Measurements from ENCODE around the gene RBM20.
"Not testable (repeated sequence)": the region's sequence is repeated elsewhere in the genome, so short reads cannot be mapped to it uniquely, and the experiment has no call there.

Gene RBM20

GRCh38 chr10:110625356-110625894 is 18.7 kb upstream of the RBM20 start:
- FAIRE-seq (no peak), DNase-seq (ENCODE audit: low spot score) (no peak)

DNA sequence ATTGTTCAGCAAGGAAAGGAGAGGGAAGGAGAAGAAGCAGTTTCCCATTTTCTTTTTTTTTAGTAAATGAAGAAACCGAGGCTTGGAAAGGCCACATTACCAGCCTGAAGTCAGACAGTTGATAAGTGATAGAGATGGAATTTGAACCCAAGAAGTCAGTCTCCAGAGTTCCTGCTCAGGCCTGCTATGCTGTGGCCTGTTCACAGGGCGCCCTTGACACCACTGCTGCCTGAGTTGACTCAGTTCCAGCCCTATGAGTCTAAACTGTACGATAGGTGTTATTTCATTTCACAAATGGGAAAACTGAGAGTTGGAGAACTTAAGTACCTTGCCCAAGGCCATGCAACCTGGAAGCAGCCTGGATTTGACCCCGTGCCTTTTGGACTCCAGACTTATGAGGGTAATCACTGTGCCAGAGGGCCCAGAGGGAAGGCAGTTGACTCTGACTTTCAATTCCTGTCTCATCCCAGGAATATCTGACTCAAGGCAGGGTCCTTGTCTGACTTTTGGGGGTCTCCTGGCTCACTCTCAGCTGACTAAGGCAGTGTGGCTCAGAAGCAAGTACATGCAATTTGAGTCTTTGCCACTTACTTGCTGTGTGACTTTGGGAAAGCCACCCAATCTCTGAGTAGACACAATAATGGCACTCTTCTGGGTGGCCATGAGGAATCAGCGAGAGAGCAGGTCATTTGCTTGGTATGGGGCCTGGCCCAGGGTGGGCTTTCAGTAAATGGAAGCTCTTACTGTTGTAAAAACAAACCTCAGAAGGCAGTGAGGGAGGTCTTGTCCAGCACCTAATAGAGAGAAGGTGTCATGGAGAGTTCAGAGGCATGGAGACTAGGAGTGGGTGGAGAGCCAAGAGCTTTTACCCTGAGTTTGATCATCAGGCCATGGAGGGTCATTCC is 17.9 kb upstream of the RBM20 start:
- no peak for FAIRE-seq
- no peak for DNase-seq (ENCODE audit: low spot score)

DNA sequence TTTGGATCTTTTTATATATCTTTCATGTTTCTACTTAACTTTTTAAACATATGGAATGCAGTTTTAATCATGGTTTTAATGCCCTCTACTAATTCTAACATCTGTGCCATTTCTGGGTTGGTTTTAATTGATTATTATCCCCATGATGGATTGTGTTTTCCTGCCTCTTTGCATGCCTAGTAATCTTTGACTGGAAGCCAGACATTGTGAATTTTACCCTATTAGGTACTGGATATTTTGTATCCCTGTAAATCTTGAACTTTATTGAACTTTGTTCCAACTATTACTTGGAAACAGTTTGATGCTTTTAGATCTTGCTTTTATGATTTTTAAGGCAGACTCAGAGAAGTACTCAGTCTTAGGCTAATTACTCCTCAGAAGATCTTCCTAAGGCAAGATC is 16.0 kb upstream of the RBM20 start:
- DNase-seq (ENCODE audit: low spot score) (no peak), FAIRE-seq (no peak)

DNA sequence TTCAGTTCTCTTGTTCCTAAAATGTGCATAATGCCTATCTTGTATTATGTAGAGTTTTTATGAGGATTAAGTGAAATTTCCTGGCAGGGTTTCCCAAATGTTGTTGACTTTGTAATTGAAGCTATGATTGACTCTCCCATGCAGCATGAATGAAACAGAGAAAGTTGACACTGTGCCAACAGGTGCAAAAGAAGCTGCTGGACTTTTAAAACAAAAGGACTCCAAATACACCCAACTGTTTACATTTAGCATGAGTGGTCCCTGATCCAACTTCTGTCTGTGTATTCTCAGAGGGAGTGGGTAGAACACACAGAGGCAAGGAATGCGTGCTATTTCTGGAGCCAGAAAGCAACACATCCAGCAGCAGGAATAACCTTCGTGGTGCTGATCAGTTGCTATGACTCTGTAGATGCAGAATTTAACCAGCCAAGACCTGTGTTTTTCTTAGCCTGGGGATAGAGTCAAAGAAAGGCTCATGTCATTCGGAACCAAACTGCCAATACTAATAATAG is 14.4 kb upstream of the RBM20 start:
- FAIRE-seq (no peak), DNase-seq (ENCODE audit: low spot score) (no peak)

GRCh38 chr10:110631934-110632333 is 12.2 kb upstream of the RBM20 start:
- FAIRE-seq (no peak), DNase-seq (ENCODE audit: low spot score) (no peak)

GRCh38 chr10:110632591-110633215 is 11.4 kb upstream of the RBM20 start:
- FAIRE-seq (no peak), DNase-seq (ENCODE audit: low spot score) (no peak)

GRCh38 chr10:110634527-110635209 is 9.5 kb upstream of the RBM20 start:
- FAIRE-seq = no peak

GRCh38 chr10:110636572-110636931 is 7.6 kb upstream of the RBM20 start:
- DNase-seq (ENCODE audit: low spot score) (no peak), FAIRE-seq (no peak)

More at GRCh38 chr10:110634527-110635209, 9.5 kb upstream of the RBM20 start:
- no peak for DNase-seq (ENCODE audit: low spot score)

DNA sequence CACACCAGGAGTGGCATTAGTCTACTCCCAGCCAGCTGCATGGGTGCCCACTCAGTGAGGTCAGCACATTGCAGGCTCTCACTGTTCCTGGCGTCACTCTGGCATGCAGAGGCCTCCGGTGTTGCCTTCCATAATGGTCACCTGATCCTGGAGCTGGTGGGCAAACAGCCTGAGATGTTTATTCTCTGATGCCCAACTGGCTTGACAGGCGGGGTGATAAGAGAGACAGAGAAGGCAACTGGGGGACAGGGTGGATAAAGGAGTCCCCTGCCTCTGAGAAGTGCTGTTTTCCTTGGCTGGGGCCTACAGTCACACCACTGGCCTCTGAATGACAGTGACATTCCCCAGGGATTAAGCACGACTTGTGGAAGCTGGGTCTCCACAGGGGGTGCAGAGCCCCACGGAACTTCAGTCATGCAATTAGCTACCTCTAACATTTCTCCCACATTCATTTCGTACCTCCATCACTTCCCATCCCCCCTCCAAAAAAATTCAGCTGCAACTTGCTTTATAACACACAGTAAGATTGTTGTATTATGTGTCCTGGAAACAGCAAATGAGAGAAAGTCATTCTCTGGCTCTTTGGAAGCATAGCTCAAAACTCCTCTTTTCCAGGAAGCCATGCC is 7.1 kb upstream of the RBM20 start:
- FAIRE-seq (no peak), DNase-seq (ENCODE audit: low spot score) (peak; percentile 9)

GRCh38 chr10:110637558-110638053 is 6.5 kb upstream of the RBM20 start:
- peak; percentile 25 for DNase-seq (ENCODE audit: low spot score)
- no peak for FAIRE-seq

DNA sequence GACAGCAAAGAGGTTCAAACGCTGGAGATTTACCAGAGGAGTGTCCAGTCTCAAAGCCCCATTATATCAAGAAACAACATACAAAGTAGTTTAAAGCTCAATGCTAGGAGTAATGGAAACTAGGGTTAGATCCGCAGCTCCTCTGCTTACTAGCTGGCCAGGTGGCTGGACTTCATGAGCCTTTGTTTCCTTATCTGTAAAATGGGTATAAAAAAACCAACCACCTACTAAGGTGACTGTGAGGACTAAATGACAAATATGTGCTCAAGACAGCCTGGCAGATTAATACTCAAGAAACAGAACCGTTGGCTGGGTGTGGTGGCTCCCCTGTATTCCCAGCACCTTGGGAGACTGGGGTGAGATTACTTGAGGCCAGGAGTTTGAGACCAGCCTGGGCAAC is 5.8 kb upstream of the RBM20 start:
- no peak for FAIRE-seq
- no peak for DNase-seq (ENCODE audit: low spot score)

DNA sequence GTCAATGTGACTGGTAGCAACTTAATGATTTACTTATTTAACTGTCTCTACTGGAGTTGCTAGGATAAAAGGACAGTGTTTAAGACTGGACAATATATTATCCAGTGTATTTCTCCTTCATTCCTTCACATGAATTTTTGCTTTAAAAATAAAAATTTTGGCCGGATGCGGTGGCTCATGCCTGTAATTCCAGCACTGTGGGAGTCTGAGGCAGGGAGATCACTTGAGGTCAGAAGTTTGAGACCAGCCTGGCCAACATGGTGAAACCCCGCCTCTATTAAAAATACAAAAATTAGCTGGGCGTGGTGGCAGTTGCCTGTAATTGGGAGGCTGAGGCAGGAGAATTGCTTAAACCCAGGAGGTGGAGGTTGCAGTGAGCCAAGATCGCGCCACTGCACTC is 5.1 kb upstream of the RBM20 start:
- DNase-seq (ENCODE audit: low spot score); FAIRE-seq: not testable (repeated sequence)

GRCh38 chr10:110639858-110640257 is 4.3 kb upstream of the RBM20 start:
- not testable (repeated sequence) for FAIRE-seq; DNase-seq (ENCODE audit: low spot score)

DNA sequence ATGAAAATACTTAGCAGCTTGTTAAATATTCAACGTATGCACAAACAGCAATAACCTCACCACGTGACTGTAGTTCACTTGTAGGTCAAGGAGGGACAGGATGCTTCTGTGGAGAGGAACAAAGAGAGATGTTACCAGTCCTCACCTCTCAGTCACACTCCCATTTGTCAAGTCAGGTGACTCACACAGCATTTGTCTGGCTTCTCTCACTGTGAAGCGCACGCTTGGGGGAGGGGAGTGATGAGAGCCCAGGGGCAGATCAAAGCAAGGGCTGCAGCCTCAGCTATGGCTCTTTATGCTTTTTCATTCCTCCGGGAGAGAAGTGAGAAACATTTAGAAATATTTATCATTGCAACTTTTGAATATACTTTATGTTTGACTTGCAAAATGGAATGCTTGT is 2.9 kb upstream of the RBM20 start:
- peak; percentile 80 for FAIRE-seq
- DNase-seq (ENCODE audit: low spot score) = peak; percentile 72

GRCh38 chr10:110642204-110643034 is 1.7 kb upstream of the RBM20 start:
- DNase-seq (ENCODE audit: low spot score) = no peak
- FAIRE-seq = no peak

- FAIRE-seq = no peak
- no peak for DNase-seq (ENCODE audit: low spot score)
Measured at GRCh38 chr10:110643035-110643652, 992 bp upstream of the RBM20 start.

DNA sequence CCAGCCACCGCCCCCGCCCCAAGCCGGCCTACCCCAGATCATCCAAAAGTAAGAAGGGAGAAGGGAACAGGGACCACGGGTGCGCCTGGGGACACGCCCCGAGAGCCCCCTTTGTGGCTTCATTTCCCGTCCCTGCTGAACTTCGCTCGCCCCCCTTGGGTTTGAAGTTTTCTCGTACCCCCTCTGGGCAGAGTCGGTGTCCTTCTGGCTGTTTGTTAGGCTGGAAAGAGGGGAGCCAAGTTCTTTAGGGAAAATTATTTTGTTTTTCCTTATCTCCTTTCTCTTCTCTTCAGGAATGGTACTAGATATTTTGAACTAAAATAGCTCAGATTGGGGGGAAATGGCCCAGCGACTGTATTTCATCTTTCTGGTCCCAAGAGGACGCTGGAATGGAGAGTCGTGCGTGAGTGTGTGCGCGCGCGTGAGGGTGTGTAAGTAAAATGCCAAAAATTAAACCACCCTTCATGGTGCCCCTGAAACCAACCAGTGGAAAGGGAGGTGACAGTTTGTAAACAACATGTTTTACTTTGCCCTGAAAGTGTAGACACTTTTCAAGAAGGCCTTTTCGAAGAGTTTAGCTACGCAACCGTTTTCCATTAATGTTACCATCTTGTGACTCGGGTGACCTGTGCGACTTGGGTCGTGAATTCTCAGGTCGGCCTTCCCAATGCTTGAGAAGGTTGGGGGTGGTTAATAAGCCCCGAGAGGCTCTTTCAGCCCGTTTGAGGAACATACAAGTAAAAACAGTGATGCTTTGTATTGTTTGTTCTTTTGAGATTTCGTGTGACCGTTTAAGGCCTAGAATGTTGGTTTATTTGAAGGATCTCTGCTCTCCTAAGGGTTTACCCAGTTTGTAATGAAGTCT is 694 bp downstream of the RBM20 start:
- DNase-seq (ENCODE audit: low spot score) (no peak), FAIRE-seq (no peak)

DNA sequence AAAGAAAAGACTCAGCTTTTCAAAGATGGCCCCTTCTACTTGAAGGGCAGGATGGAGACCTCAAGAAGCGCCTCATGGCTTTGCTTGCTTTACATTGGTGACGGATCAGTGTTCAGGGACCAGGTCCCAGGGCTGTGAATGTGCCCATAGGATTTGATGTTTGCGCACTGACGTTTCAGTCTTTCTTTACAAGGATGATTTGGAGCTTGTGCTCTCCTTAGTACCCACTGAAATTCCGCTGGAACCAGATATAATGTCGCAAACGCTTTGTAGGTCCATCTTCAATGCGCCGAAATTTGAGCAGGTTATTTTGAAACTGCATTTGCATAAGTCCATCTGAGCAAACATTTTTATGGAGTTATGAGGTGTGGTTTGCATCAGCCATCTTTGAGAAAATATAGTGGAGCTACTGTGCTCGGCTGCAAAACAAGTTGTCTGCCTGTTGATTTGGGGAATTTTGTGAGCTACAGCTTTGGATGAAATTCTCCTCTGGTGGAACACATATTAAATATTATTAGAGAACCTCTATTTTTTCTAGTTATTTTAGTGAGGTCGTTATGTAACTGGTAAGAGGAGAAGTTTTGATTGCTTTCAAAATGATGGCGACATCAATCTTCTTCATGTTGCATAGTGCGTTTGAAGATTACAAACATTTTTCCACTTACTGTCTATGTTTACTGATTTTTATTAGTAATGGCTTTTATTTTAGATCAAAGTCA is 2.4 kb downstream of the RBM20 start:
- FAIRE-seq (no peak), DNase-seq (ENCODE audit: low spot score) (no peak)

All from RCC 7860 (cell line).